GM19397 (cell line): ENCODE results near the gene ME3.

Source experiments
- ATAC-seq: cut with Tn5 transposase; IDR thresholded peaks from one replicate; pipeline ENCODE4 v1.9.1; 2021; ENCODE audit warnings: mild to moderate bottlenecking, moderate library complexity; ENCODE audit not compliant: unreplicated experiment

Gene ME3

DNA sequence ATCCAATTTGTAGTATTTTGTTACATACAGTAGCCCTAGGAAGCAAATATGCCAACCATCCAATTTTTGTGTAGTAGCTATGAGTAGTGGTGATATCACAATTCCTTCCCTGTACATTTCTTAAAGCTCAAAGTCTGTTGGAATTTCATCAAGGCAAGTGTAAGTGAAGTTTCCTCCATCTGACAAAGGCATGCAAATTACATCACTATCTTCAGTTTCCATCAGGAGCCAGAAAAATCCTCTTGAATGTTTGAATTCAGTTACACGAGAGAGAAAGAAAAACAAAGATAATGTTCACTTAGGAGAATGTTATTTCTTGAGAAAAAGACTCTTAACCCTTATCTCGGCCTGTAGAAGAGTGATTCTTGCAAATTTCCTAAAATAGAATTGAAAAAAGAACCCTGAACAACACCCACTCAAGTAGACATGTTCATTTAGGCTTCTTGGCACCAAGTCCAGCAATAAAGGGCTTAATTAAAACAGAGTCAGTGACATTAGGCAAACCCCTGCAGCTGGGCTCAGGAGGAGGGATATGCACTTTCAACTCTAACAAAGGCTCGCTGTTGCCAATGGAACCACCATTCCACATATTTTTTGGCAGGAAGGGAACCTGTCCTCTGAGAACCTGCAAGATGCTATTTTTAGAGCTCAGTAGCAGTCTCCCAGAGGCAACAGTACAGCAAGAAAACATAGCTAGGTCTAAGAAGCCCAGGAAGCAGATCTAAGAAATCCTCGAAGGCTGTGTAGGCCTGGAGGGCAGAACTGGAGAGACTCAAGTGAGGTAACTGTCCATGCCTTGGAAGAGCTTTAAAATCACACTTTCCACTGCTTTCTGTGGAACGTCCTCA lies 153.1 kb downstream of the ME3 start:
- no peak for ATAC-seq

DNA sequence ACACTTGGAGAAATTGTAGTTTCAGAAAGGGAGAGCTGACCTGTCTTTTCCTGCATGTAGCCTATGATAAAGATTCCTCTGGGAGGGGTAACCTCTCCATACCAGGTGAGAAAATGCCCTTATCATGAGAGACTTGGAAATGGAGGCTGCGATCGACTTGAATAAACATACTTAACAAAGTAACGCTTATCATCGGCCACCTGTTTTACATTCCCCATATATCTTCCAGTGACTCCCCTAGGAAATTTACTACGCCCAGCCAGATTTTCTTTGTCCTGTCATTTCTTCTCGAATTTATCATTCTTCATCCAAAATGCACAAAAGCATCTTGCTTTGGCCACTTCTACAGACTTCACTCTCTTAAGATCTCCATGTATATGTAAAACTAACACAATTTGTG lies 154.2 kb downstream of the ME3 start:
- no peak for ATAC-seq

DNA sequence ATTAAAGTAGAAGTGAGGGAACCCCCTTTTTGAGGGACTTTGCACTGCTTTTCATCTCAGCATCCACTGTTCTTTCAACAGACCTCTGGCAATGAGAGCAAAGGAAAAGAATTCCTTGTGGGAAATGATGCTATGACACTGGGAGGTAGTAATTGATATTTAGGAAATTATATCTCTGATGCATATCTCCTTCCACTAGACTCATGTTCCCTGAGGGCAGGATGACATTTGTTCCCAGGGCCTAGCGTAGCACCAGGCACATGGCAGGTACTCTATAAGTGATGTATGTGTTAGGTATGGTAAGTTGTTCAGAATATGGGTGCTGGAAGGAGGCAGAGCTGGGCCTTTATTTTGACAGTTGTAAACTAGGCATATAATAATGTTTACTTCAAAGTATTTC lies 154.9 kb downstream of the ME3 start:
- no peak for ATAC-seq

DNA sequence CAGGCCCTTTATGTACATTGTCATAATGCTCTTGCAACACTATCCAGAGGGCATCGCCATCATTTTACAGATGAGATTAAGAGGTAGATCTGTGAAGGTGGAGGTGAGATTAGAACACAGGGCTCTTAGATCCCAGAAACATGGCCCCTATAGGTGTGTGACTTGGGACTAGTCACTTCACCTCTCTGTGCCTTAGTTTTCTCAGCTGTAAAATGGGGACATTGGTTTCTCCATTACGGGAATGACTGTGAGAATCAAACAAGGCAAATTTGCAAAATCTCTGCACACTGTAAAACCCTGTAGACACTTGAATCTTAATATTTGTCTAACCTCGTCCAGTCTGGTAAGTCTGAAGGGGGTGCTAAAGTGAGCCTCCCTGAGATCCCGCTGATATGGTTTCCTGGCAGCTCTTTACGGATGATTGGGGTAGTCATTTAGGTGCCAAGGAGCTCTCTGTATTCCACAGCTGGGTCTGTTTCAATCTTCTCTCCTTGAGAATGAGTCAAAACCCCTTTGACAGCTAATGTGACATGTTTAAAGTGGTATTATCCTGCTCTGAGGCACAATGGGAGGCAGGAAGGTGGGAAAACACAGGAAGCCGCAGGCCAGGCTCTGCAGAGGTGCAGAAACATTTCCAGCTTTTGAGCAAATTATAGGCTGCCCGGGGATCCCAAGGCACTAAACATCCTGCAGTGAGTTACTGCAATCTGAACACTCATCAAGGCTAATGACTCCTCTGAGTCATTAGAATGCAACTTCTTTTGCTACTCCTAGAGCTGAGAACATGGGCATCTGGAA lies 156.9 kb downstream of the ME3 start:
- no peak for ATAC-seq

DNA sequence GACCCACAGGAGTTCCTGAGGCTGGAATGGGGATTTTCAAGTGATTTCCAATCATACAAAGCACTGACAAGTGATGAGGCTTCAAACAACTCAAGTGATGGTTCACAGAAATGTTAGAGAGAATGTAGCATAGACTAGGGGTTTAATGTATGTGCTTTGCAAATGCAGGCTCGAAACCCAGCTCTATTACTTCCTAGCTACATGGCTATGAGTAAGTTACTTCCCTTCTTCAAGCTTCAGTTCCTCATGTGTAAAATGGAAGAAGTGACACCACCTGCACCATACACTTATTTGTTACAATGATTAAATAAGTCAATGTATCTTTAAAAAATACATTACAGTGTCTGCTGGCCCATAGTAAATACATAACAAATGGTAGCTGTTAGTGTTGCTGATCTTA lies 158.0 kb downstream of the ME3 start:
- ATAC-seq = no peak

DNA sequence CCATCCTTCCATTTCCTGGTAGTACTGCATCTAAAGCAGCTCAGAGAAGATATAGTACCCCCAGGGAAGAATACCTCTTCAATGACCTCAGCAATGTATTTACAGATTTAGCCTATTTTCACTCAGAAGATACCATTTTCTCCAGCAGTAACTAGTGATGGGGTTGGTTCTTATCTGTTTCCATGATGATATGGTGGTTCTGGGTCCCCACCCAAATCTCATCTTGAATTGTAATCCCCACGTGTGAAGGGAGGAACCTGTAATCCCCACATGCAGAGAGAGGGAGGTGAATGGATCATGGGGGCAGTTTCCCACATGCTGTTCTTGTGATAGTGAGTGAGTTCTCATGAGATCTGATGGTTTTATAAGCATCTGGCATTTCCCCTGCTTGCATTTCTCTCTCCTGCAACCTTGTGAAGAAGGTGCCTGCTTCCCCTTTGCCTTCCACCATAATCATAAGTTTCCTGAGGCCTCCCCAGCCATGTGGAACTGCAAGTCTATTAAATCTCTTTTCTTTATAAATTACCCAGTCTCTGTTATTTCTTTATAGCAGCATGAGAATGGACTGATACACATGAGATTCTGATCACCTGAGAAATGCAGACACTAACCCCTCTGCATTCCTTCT lies 158.6 kb downstream of the ME3 start:
- ATAC-seq = no peak

DNA sequence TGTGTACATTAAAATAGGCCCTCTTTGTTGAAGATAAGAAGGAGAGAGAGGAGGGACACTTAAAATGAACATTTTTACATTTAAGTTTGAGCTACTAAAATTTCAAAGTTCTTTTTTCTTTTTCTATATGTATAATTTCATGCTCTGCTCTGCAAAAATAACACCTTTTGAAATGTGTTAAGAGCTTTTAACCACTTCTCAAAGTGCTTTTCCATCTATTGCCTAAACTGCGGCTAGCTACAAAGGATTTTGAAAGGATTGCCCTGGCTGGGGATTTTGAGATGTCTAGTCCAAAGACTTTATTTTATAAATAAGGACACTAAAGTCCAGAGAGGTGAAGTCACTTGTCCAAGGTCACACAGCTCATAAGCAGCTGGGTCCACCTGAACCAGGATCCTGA lies 159.3 kb downstream of the ME3 start:
- no peak for ATAC-seq

DNA sequence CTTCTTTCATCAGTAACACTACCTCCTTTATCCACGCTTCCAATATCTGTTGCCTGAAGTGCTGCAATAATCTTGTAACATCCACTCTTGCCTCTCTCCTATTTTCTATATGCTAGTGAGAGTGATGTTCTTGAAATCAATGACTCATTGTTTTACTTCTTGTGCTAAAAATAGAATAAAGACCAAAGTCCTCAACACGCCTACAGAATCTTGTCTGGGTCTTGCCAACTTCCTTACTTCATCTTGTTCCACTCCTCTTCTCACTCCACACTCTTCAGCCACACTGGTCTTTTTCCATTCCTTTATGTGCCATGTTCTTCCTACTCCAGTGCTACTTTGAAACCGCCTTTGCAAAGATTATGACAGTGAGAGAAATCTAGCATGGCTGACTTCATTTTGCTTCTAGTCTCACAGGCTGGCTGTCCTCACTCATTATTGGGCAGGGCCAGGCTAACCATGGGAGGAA lies 161.3 kb downstream of the ME3 start:
- no peak for ATAC-seq

DNA sequence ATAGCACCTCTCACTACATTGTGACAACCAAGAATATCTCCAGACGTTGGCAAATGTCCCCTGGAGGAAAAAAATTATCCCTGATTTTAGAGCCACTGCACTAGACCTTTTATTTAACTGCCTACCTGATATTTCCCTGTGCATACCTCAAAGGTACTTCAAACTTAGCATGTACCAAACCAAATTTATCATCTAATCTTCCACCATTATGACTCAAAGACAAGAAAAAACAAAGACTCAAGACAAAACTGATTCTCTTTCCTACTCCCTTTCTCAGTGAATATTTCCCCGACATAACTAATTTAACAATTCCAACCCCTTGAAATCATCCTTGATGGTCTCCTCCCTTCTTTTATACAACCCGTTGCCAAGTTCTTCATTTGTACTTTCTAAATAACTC lies 161.7 kb downstream of the ME3 start:
- no peak for ATAC-seq

DNA sequence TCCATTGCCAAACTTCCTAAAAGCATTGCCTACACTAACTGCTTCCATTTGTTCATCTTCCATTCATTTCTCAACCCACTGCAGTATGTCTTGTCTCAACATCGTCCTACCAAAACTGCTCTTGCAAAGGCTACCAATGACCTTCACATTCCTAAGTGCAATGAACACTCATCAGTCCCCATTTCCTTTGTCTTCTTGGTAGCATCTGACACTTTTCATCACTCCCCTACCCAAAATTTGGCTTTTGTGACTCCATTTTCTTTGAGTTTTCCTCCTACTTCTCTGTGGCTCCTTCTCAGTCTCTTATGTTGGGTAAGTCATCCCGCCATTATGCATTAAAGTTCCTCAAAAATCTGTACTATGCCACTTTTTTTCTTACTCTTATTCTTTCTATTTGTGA lies 162.3 kb downstream of the ME3 start:
- no peak for ATAC-seq

DNA sequence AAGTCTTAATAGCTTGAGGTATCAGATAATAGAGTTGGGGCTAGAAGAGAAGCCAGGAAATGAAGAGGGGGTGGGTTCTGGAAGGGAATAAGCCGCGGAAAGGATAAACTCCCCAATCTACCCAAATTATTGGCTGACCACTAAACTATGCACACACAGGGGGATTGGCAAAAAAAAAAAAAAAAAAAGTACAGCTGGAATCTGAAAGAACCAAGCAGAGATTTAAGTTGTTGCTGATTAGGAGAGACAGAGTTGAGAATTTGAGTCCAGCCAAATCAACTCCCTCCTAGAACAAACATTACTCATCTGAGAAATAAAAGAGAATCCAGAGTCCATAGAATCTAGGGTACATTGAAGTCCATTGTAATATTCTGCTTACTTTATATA lies 162.8 kb downstream of the ME3 start:
- no peak for ATAC-seq

DNA sequence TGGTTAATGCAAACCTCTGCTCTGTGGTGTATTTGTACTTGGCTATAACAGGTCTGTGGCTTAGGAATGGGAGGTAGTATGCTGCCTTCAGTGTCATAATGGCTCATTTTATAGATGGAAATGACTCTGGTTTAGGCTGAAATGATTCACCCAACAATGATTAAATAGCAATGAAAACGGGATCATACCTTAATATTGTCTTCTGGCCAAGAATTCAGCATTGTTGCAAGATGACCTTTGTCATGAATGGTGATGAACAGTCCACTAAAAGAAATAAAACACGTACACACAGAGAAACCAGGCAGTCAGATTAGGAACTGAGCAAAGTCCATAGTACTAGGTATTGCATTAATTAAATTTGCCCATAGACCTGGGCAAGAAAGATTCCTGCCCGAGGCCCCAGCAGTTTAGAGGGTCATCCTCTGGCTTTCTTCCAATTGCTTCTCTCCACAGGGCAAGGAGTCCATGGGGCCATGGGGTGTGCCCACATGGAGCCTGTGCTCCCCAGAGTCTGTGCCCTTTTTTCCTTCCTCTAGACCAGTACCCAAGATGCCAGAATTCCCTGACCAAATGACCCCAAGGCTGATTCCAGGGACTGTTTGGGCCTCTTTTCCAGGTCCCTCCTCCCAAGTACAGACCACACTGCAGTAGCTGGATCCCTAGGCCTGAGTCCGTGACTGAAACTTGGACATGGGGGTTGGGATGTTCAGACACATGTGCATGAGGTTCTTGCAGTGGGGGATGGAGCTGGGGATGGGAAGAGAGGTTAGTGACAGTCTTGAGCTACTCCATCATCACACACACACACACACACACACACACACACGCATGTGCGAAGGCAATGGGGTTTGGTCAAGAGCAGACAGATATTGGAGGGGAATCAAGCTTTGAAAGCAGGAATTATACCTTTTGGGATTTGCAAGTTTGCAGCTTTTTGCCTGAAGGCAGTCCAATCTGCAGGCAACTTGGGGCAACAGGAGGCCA lies 163.5 kb downstream of the ME3 start:
- ATAC-seq = no peak

DNA sequence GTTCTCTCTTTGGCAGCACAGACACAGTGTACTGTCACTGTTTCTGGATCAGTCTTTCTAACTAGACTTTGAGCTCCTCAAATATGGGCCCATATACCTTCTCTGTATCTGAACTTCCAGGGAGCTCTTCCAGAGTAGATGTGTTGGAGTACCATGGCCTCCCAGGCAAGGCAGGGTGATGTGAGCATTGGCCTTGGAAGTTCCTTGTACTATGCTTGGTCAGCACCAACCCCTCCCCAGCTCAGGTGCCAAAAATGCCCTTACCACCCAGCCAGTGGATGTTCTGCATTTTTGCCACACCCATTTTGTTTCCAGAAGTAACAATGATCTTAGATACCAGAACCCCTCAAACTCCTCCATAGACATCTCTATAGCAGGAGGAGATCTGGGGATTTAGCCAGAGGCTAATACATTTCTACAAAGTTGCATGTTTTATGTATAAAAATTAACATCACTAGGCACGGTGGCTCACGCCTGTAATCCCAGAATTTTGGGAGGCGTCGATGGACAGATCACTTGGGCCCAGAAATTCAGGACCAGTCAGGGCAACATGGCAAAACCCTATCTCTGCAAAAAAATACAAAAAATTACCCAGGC lies 165.1 kb downstream of the ME3 start:
- ATAC-seq = no peak

DNA sequence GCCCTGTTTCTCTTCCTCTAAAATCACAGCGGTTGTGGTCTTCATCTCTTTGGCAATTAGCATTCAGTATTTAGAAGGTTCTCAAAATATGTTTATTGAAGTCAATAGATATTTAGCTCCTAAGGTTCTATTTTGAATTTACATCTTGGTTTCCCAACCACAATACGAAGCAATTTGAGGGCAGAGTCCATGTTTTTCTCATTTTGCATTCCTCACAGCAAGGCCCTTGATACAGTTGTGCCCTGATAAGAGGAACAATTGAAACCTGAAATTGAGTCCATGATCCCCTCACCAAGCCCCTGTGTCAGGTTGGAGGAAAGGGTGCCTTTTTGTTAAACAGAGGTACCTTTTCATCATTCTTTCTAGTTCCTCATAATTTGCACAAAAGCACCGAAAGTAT lies 166.2 kb downstream of the ME3 start:
- ATAC-seq = no peak

DNA sequence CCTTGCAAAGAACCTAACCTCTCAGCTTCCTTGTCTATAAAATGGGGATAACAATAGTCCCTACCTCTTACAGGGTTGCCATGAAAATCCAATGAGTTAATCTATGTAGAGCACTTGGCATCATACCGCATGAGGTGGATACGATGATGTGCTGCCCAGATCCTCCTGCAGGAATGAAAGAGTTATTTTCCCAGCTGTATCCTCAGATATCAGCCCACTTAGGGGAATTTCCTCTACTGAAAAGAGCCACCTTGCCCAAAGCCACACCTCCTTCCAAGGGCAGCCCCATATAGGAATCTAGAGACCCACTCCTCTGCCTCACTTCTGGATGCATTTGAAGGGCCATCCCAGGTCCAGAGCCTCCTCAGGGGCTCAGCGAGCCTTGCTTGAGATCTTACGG lies 169.3 kb downstream of the ME3 start:
- no peak for ATAC-seq

DNA sequence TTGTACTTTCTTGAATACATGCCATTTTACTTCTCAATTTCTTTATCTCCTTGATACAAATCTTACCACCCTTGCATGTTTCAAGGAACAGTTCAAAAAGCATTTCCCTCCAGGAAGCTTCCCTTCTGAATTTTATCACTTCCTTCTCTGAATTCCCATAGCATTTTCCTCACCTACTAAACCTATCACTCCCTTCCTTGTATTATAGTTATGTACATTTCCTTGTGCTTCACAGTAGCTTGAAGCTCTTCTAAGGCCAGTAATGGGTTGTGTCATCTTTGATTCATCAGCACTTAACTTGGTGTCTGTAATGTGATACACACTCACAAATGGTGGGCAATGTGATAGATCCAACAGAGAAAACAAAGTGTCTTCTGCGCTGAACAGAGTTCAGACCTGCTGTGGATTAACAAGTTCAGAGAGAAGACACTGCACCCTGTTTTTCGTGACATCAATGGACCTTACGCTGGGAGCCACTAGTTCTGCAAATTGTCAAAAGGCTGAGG lies 170.2 kb downstream of the ME3 start:
- ATAC-seq = no peak

DNA sequence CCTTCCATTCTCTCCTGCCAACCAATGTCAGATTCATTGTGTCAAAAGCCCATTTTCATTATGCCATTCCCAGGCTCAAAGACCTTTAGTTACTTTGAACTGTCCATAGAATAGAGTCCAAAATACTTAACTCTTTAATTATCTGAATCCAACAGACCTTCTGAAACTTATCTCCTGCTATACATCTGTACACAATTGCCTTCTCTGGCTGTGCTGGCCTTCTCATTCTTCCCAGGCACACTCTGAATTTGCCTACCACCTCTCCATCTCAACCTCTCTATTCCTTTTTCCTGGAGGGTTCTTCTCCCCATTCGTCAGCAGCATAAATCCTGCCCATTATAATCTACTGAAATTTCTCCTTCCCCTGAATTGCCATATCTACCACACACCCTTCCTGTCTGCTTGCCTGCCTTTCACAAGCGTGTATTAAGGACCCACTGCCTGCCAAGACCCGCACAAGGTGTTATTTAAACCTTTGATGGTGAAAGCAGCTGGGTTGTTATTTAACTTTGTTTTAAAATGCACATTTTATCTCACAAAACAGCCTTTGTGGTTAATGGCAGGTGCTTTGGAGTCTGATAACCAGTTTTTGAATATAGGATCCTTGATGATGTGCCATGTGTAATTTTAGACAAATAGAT lies 171.8 kb downstream of the ME3 start:
- ATAC-seq = no peak

DNA sequence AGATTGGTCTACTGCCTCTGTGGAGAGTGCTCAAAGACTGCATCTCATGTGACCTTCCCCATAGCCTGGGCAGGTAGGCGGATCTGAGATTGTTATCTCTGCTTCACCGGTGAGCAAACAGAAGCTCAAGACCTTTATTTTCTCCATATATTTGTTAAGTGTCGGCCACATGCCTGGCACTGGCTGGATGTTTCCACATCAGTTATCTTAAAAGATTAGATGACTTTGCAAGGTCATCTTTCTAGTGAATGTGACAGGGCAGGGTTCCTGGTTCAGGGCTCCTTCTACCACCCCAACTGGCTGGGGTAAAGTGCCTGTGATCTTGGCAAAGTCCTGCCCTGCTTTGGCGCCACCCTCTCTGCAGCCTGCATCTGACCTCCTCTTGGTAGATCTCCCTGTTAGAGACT lies 172.7 kb downstream of the ME3 start:
- ATAC-seq = no peak

DNA sequence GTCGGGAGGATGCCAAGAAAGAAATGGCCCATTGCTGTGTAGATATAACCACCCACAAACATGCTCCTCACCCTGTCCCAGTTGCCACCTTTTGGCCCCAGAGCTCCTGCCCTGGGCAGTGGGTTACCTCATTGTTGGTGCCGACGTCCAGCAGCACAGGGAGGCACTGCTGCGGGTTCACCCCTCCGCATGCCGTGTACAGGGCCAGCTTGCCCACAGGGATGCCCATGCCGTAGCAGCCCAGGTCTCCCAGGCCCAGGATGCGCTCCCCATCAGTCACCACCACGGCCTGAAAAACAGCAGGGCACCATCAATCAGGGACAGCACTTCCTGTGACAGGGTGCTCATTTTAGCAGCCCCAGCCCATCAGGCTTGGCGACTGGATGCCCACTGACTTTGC lies 174.6 kb downstream of the ME3 start:
- ATAC-seq = no peak

DNA sequence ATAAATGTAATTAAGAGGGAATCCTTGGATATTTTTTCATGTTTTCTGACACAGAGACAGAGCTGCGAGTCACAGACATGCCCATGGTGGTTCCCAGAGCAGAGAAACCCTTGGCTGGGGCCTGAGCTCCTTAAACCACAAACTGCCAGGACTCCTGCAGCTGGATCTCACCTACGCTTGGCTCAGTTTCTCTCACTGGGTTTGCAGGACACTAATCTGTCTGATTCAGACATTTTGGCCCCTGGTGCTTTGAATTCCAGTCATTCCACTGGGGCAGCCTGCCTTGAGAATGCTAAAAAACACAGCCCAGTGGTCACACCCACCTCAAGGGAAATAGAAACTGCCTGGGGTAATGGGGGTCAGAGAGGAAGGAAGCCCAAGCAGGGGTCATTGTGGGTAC lies 175.1 kb downstream of the ME3 start:
- ATAC-seq = no peak
